Coronary artery (tissue), 2 donors: ENCODE data around the gene UCKL1.

Experiments used
- DNase-seq: peaks from one replicate; pipeline ENCODE4 v3.0.0-alpha.2; 2017; ENCODE audit warnings: low spot score
- H3K27ac ChIP-seq, 2 donors: fragments of 200-600 bp; sonication (generic); one replicate each; pipeline ENCODE4 v1.5.1; 2016 to 2019
- H3K4me3 ChIP-seq: fragments of 200-600 bp; sonication (generic); 2 replicates; pipeline ENCODE4 v1.5.1; 2016; ENCODE audit warnings: mild to moderate bottlenecking, moderate library complexity
- CTCF ChIP-seq: fragments of 200-600 bp; sonication (generic); IDR thresholded peaks from one replicate; pipeline ENCODE4 v1.5.1; 2019; ENCODE audit warnings: antibody characterized with exemption

Gene UCKL1

GRCh38 chr20:63891061-63892002 lies 64.9 kb downstream of the UCKL1 start:
- H3K4me3 ChIP-seq, result no peak overlapping the region
- H3K27ac ChIP-seq, result no peak overlapping the region
- no peak for TF ChIP-seq CTCF
- no peak for DNase-seq

- DNase-seq, result no peak
- no peak overlapping the region for H3K4me3 ChIP-seq
- no peak overlapping the region for H3K27ac ChIP-seq
- TF ChIP-seq CTCF, result no peak
Measured at GRCh38 chr20:63890616-63891015, 65.6 kb downstream of the UCKL1 start.

GRCh38 chr20:63890201-63890576 lies 66.0 kb downstream of the UCKL1 start:
- no peak overlapping the region for H3K4me3 ChIP-seq
- TF ChIP-seq CTCF, result no peak
- H3K27ac ChIP-seq, result no peak overlapping the region

More at GRCh38 chr20:63890201-63890576, 66.0 kb downstream of the UCKL1 start:
- DNase-seq, result no peak
